SU-DHL-6 (cell line): ENCODE measurements around the gene EXOC6B.

Experiments
- H2AFZ ChIP-seq: fragments of 200-600 bp; sonication (generic); 2 replicates; pipeline ENCODE4 v1.6.1; 2014; ENCODE audit warnings: low read depth, mild to moderate bottlenecking, moderate library complexity, mixed read lengths, antibody characterized with exemption, low read length; ENCODE audit not compliant: severe bottlenecking
- H3F3A ChIP-seq: fragments of 200-600 bp; shearing (Covaris generic); 2 replicates; pipeline ENCODE4 v1.6.0; 2016; ENCODE audit warnings: antibody characterized with exemption, mild to moderate bottlenecking; ENCODE audit not compliant: insufficient read depth
- H3K27ac ChIP-seq: fragments of 200-600 bp; sonication (generic); 2 replicates; pipeline ENCODE4 v1.5.1; 2016; ENCODE audit warnings: low read depth, mild to moderate bottlenecking, low read length, moderate library complexity, mixed read lengths
- H3K27me3 ChIP-seq: fragments of 200-600 bp; sonication (generic), shearing (Covaris generic); 2 replicates; pipeline ENCODE4 v1.6.0; 2014; ENCODE audit warnings: mild to moderate bottlenecking, low read length
- H3K36me3 ChIP-seq: fragments of 200-600 bp; sonication (generic); 2 replicates; pipeline ENCODE4 v1.6.1; 2014; ENCODE audit warnings: mild to moderate bottlenecking, low read length, mixed read lengths
- H3K4me2 ChIP-seq: fragments of 300-600, 200-600 bp; shearing (Covaris generic), sonication (generic); 2 replicates; pipeline ENCODE4 v1.6.0; 2014; ENCODE audit warnings: low read length, low read depth, mild to moderate bottlenecking; ENCODE audit not compliant: poor library complexity, severe bottlenecking
- H3K4me3 ChIP-seq: fragments of 200-600 bp; sonication (generic); 2 replicates; pipeline ENCODE4 v1.5.1; 2014; ENCODE audit warnings: antibody characterized with exemption, low read length, mild to moderate bottlenecking, mixed read lengths; ENCODE audit not compliant: insufficient read depth, poor library complexity, severe bottlenecking
- H3K79me2 ChIP-seq: fragments of 200-600 bp; sonication (generic); 2 replicates; pipeline ENCODE4 v1.6.1; 2014; ENCODE audit warnings: mild to moderate bottlenecking, low read length, moderate library complexity; ENCODE audit not compliant: insufficient read depth
- H3K9ac ChIP-seq: fragments of 200-600 bp; sonication (generic); 2 replicates; pipeline ENCODE4 v1.7.0; 2014; ENCODE audit warnings: mild to moderate bottlenecking, low read length
- H3K9me2 ChIP-seq: fragments of 200-600 bp; sonication (generic); replicated peaks from 2 replicates; pipeline ENCODE4 v1.6.1; 2014; ENCODE audit warnings: low read length; ENCODE audit not compliant: insufficient read depth
- H3K9me3 ChIP-seq: fragments of 200-600 bp; sonication (generic); 2 replicates; pipeline ENCODE4 v1.6.1; 2014; ENCODE audit warnings: low read length, mixed read lengths; ENCODE audit not compliant: insufficient read depth
- H4K20me1 ChIP-seq: fragments of 200-600 bp; sonication (generic); 2 replicates; pipeline ENCODE4 v1.6.1; 2014; ENCODE audit warnings: low read depth, mild to moderate bottlenecking, antibody characterized with exemption, low read length, moderate library complexity, mixed read lengths
- EZH2phosphoT487 ChIP-seq: fragments of 200-600 bp; sonication (generic), shearing (Covaris generic); conservative IDR thresholded peaks from 2 replicates; pipeline ENCODE4 v1.6.1; 2018; ENCODE audit warnings: mild to moderate bottlenecking, antibody characterized with exemption, low read length, moderate library complexity, mixed read lengths
- TF ChIP-seq, protein P1 (sequence below): fragments of 200-600 bp; sonication (generic); IDR thresholded peaks from one replicate; pipeline ENCODE4 v1.5.1; 2017; ENCODE audit warnings: antibody characterized with exemption, mild to moderate bottlenecking, low read length, moderate library complexity; ENCODE audit not compliant: insufficient read depth, poor library complexity, severe bottlenecking

The EXOC6B gene

GRCh38 chr2:72148837-72149555 is 676.8 kb downstream of the EXOC6B start:
- no peaks in the 10 kb centered on the region for H3K27me3 ChIP-seq
- H3K4me3 ChIP-seq, result no peak overlapping the region
- H2AFZ ChIP-seq, result no peak overlapping the region

DNA sequence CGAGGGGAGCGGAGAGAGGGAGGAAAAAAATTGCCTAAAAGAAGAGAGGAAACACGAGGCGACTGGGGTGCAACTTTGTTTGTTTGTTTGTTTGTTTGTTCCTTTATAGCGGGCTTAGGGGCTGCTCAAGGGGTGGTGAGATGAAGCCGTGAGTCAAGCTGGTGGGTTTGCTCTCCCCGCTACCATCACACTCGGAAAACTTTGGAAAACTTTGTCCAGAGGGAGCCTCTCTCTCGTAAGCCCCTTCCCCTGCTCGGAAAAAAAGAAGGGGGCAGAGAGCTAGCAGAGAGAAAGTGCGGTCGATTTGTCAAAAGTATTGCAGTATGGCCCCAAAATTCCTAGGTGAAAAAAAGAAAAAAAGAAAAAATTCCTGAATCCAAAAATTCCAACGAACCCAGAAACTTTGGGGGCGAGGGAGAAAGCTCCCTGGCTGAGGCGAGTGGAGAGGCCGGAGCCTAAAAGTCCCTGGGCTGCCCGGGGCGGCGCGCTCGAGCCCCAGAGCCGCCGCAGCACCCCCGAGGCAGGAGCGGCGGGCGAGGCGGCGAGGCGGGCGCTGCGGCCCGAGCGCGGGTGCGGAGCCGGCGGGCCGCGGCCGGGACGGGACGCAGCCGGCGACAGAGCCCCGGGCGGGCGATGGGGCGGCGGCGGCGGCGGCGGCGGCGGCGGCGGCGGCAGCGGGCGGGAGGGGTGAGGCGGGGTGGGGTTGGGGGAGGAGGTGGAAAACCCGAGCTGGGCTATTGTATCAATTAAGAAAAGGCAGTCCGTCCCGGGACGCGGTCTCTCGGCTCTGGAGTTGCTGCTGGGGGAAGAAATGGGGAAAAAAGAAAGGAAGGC is 677.6 kb downstream of the EXOC6B start:
- TF ChIP-seq EZH2phosphoT487, result no peak
- TF ChIP-seq, protein P1, sequence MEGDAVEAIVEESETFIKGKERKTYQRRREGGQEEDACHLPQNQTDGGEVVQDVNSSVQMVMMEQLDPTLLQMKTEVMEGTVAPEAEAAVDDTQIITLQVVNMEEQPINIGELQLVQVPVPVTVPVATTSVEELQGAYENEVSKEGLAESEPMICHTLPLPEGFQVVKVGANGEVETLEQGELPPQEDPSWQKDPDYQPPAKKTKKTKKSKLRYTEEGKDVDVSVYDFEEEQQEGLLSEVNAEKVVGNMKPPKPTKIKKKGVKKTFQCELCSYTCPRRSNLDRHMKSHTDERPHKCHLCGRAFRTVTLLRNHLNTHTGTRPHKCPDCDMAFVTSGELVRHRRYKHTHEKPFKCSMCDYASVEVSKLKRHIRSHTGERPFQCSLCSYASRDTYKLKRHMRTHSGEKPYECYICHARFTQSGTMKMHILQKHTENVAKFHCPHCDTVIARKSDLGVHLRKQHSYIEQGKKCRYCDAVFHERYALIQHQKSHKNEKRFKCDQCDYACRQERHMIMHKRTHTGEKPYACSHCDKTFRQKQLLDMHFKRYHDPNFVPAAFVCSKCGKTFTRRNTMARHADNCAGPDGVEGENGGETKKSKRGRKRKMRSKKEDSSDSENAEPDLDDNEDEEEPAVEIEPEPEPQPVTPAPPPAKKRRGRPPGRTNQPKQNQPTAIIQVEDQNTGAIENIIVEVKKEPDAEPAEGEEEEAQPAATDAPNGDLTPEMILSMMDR, result no peak
- no peak overlapping the region for H3K4me3 ChIP-seq
- H3F3A ChIP-seq, result no peaks in the 10 kb centered on the region
- no peaks in the 10 kb centered on the region for H3K79me2 ChIP-seq
- no peaks in the 10 kb centered on the region for H3K9me2 ChIP-seq
- H3K36me3 ChIP-seq, result no peaks in the 10 kb centered on the region
- H4K20me1 ChIP-seq, result no peaks in the 10 kb centered on the region
- no peak overlapping the region for H3K4me2 ChIP-seq
- H3K27ac ChIP-seq, result no peak overlapping the region
- H3K9ac ChIP-seq, result no peak overlapping the region
- no peaks in the 10 kb centered on the region for H3K9me3 ChIP-seq
- no peak overlapping the region for H2AFZ ChIP-seq
- H3K27me3 ChIP-seq, result no peaks in the 10 kb centered on the region

More at GRCh38 chr2:72148837-72149555, 676.8 kb downstream of the EXOC6B start:
- H3K27ac ChIP-seq, result no peak overlapping the region
- H3K9ac ChIP-seq, result no peak overlapping the region
- no peaks in the 10 kb centered on the region for H3F3A ChIP-seq
- no peaks in the 10 kb centered on the region for H4K20me1 ChIP-seq
- H3K79me2 ChIP-seq, result no peaks in the 10 kb centered on the region
- H3K9me2 ChIP-seq, result no peaks in the 10 kb centered on the region
- H3K36me3 ChIP-seq, result no peaks in the 10 kb centered on the region
- no peaks in the 10 kb centered on the region for H3K9me3 ChIP-seq
- TF ChIP-seq, protein P1, result no peak
- H3K4me2 ChIP-seq, result no peak overlapping the region

DNA sequence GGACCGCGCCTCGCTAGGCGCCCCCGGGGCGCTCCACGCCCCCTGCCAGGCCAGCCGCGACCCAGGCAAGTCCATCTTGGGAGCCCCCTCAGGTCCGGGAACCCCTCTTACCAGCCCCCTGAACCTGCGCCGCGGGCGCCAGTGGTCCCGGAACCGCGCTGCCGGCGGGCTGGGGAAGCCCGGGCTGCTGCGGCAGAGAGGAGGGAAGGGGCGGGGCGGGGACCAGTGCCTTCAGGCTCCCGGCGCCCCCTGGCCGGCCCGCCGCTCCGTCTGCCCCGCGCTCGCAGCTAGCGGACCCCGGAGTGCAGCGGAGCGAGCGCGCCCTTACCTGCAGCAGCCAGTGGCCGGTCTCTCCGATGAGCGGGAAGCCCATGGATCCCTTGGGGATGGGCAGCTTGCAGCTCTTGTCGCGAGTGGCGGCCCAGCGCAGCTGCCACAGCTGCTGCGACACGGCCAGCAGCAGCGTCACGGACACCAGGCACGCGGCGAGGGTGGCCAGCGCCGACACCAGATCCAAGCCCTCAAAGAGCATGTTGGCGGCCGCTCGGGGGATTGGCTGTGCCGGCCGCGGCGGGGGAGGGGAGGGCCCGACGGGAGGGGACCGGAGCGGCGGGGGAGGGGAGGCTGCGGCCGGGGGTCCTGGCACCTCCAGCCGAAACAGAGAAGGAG is 678.4 kb downstream of the EXOC6B start, which contains the start of gene CYP26B1:
Gene CYP26B1, minus strand, starts transcription at position 560 of the 669 bp plus-strand sequence. Its CDS starts 28 bp downstream, at position 532.
- Histone ChIP-seq H2AFZ (no peak within 1 kb of the TSS), H4K20me1 (no peaks in the 10 kb centered on the region), H3K79me2 (no peaks in the 10 kb centered on the region), H3K9me3 (no peaks in the 10 kb centered on the region), H3K9me2 (no peaks in the 10 kb centered on the region), H3K4me3 (no peak within 1 kb of the TSS), H3K27me3 (no peaks in the 10 kb centered on the region), H3K27ac (no peak within 1 kb of the TSS), H3K9ac (no peak within 1 kb of the TSS), H3F3A (no peaks in the 10 kb centered on the region), H3K4me2 (no peak within 1 kb of the TSS), H3K36me3 (no peaks in the 10 kb centered on the region)
- TF ChIP-seq, protein P1, result no peak
- TF ChIP-seq EZH2phosphoT487, result no peak
